LHCN-M2 (cell line): ENCODE results near the gene CES5A. TPM values are rescaled to one million over a fixed set of nuclear protein-coding genes. Genes with fewer than 3 reads are reported as not detected.
"Not testable (repeated sequence)": the region's sequence is repeated elsewhere in the genome, so short reads cannot be mapped to it uniquely, and the experiment has no call there.

ENCODE experiments used
- DNase-seq: peaks from one replicate; pipeline ENCODE4 v3.0.0-alpha.2; 2012; ENCODE audit warnings: low read depth
- total RNA-seq: library from RNA; depleted of rRNA; stranded (reverse); fragments of >200 nt; gene quantifications from 2 replicates; pipeline ENCODE4 v1.2.3, GENCODE V29; 2014

CES5A gene
- total RNA-seq, 1 experiment from 2014 or later: not detected

DNA sequence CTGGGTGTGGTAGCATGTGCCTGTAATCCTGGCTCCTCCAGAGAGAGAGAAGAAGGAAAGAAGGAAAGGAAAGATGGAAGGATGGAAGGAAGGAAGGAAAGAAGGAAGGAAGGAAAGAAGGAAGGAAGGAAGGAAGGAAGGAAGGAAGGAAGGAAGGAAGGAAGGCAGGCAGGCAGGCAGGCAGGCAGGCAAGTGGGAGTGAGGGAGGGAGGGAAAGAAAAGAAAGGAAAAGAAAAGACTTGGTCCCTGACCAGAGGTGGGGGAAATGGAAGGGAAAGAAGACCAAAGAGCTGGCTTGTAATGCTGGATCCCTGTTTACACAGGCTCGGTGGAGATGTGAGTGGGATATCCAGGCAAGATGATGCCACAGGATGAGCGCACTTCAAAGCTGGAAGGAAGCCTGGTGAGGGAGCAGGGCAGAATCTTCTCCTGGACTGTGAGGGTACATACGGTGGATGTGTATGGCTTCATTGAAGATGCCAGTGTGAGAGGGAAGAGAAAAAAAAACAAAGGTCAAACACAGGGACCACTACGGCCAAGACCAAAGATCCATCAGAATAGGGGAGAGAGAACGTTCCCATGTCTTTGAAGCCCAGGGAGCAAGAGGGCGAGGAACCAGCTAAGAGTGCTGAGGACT is 44.4 kb downstream of the CES5A start:
- no peak for DNase-seq

DNA sequence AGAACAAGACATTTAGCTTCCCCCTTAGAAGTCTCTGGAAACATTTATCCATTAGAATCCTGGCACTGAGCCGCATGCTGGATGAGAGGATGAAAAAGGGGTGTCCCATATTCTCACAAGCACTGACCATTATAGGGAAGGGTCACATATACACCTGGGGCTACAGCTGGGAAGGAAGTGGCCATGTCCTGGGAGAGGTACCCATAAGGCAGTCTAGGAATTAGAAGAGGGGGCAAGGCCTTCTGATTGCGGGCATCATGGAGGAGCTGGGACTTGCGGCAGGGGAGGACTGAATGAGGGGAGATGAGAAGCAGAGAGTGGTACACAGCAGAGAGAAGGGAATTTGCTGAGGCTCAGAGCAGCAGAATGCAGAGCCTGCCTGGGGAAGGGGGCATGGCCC is 45.9 kb downstream of the CES5A start:
- DNase-seq: not testable (repeated sequence)

DNA sequence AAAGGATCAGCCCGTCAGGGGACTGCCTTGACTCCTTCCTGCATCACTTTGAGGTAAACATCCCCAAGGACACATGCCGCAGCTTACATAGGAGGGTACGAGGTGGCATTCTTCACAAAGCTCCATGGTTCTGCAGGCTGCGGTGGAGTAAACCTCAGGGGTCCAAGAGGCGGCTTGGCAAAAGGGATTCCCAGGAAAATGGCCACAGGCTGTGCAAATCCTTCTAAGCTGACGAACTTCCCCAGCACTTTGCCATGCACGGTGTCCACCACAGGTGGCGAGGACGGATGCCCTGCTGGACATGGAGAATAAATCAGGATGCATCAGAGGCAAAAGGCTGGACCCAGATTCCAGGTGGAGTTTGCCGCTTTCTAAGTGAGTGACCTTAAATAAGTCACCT is 46.5 kb downstream of the CES5A start:
- no peak for DNase-seq

DNA sequence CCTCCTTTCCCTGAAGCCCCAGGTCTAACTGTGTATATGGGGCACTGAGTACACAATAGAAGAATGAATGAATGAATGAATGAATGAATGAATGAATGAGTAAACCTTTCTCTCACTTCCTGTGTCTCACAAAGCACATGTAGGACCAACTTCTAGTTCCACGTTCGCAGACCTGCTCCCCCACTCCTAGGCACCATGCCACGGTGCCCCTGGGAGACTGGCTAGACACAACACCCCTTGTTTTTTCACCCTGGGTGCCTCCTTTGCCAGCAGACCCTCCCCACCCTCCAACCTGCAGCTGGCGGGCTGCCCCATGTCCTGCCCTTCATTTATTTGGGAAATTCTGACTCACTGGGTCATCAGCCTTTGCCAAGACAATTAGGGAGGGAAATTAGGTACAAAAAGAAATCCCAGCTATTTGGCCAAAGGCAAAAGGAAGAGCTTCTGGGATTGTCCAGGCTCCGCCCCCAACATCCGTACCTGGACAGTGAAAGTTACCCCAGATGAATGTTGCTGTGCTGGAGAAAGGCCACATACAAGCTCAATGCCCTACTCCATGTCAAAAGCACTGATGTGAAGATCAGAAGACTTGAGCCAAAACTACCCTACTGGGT is 50.0 kb downstream of the CES5A start:
- no peak for DNase-seq

DNA sequence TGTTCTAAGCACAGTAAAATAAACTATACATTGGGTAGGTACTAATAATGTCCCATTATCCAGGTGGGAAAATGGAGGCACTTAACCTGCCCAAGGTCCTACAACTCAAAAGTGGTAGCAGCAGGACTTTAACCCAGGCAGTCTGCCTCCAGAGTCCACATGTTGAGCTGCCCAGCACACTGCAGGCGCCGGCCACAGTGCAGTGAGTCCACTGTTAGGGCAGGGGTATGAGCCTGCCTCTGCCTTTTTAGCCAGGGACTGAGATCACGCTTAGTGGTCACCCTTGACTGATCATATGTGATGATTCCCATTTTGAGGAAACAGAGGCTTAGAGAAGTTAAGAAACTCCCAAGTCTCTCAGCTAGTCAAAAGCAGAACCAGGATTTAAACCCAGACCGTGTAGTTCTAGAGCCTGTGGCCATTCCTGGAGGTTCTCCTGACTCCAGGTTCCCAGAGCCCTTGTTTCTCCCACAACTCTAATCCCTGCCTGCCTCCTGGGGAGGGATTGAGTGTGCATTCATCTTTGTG is 50.6 kb downstream of the CES5A start:
- DNase-seq: no peak

DNA sequence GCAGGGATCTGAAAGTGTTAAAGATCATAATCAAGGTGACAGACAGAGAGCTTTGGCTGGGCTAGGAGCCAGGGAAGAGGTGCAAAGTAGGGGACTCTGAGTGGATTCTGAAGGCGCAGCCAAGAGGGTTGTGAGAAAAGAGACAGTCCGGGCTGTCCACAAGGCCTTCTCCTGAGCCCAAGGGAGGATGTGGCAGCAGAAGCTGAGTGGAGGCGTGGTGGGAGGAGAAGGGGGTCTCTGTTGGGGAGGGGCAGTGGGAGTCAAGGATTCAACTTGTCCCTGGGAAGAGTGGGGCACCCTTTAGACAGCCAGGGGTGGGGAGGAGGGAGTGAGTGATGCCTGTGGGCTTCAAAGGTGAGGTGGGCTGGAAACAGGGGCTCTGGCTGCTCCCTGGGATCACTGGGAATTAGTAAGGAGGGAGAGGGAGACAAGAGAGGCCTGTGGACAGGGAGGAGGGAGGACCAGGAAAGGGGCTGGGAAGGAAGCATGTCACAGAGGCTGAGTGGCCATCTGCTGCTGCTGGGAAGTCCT is 52.8 kb downstream of the CES5A start:
- DNase-seq: no peak

DNA sequence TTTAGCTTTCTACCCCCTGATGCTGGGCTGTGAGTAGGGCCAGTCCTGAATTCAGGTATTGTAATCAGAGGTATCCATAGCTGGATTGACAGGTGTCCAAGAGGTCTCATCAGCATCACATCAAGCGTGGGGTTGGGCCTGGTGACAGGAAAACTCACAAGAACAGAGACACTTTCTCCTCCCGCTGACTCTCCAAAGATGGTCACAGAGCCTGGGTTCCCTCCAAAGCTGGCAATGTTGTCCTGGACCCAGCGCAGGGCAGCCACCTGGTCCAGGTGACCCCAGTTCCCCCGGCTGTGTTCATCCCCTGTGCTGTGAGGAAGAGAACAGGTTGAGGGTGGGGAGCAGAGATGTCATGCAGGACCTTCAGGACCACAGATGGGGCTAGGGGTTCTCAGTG is 54.0 kb downstream of the CES5A start:
- DNase-seq: no peak

DNA sequence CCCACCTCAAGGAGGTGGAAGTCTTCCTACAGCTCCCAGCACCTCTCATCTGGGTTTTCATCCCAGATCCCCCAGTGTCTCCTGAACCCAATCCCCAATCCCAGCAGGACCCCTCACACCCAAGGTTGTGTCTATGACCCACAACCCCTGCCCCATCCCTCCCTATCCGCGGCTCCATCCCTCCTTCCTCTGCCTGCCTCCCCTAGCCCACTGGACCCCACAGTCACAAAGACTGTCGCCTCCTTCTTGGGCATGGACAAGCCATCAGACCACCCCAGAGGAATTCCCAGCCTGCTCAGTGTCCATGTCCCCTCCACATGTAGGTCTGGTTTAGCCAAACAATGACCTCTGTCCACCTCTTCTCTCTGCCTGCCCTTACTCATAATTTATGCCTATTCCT is 54.6 kb downstream of the CES5A start:
- no peak for DNase-seq

GRCh38 chr16:55817236-55817912 is 57.8 kb downstream of the CES5A start:
- DNase-seq: no peak

- not testable (repeated sequence) for DNase-seq
These were observed 59.0 kb downstream of the CES5A start for GRCh38 chr16:55816222-55816621.

DNA sequence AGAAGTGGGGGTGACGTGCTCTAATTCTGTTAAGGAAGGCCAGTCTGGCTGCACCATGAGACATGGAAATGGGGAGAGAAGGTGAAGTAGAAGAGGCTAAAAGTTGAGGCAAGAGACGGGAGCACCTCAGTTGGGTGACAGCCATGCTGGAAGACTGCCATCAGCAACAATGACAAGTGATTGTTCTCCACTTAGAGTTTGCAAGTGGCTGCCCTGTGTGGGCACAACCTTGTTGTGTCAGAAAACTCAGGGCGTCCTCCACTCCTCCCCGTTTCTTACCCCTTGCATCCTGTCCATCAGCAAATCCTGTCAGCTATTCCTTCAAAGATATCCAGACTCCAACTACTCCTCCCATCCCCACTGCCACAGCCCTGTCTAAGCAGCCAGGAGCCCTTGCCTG is 59.9 kb downstream of the CES5A start:
- no peak for DNase-seq

DNA sequence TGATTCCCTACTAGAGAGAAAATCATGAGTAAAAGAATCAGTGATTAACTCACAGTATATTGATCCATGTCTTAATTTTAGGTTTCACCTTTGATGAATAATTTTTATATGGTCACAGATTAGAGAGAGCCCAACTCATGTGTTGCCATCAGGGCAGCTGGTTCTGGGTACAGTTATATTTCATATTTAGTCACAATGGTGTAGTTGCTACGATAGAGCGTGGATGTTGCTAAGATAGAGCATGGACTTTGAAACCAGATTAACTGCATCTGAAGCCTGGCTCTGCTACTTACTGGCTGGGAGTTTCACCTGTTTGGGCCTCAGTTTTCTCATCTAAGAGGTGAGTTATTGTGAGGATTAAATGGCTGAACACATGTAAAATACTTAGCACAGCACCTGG is 61.0 kb downstream of the CES5A start:
- DNase-seq: not testable (repeated sequence)

GRCh38 chr16:55813730-55814129 is 61.4 kb downstream of the CES5A start:
- DNase-seq: not testable (repeated sequence)

- no peak for DNase-seq
These were observed 62.2 kb downstream of the CES5A start for GRCh38 chr16:55812951-55813350.

- DNase-seq: no peak
These were observed 63.4 kb downstream of the CES5A start for GRCh38 chr16:55811811-55812210.

DNA sequence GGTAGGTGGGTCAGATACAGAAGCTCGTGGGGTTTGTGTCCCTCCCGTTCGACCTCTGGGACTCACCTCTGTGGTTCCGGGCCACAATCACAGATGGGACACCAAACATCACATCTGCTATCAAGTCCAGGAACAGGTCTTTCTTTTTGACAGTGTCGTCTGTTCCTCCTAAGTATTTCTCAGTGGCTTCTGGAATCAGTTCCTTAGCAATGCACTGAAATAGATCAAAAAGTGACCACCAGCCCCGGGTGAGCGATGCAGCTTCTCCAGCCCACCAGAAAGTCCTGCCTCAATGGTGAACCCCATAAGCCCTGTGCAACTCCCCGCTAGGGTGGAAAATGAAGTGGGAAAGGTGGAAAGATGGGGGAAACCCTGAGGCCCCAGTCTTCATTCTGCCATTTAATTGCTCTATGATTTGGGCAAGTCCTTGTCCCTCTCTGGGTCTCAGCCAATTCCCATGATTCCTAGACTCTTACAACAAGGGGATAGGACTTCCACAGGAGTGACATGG is 64.7 kb downstream of the CES5A start:
- no peak for DNase-seq

GRCh38 chr16:55809851-55810250 is 65.3 kb downstream of the CES5A start:
- no peak for DNase-seq

GRCh38 chr16:55809386-55809785 is 65.8 kb downstream of the CES5A start:
- no peak for DNase-seq

DNA sequence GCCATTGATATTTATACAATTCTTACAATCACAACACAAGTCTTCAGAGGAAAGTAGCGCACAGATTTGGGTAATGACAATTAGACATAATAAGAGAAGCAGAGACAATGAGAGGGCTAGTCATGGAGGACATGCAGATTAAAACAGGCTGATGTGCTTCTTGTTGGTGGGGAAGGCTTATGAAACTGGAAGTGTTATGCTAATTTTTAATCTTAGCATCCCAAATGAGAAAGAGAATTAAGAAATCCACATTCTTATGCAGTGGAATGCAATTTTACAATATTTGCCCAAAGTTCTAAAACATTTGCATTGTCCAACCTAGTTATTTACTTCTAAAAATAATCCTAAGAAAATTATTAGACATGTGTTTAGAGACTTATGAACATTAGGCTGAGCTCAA is 66.9 kb downstream of the CES5A start:
- not testable (repeated sequence) for DNase-seq

DNA sequence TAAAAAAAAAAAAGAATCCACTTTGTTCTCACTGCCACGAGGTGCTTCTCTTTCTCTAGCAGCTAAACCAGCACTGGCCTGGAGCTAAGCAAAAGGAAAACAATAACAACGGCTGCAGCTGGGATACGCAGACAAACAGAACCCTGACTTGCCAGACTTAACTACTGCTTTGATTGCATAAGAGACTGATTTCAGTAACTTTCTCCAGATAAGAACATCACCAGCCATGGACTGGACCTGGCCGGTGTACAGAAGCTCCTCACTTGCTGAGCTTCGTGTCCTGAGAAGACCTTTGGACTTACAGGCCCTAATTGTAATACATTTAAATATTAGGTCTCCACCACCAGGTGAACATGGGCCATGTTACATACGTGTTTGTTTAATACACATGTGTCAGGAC is 70.1 kb downstream of the CES5A start:
- not testable (repeated sequence) for DNase-seq

GRCh38 chr16:55803681-55804080 is 71.5 kb downstream of the CES5A start:
- not testable (repeated sequence) for DNase-seq
